Measurements from ENCODE around the gene ACE. TPM values are rescaled to one million over a fixed set of nuclear protein-coding genes. Genes with fewer than 3 reads are reported as not detected.

ACE gene
- total and polyA plus RNA-seq, 12 donors, result 2.0 to 25.8 (median 12.0) TPM

- DNase-seq (peak; percentile 59 to 82), ATAC-seq (peak; percentile 27 to 84 (median 68))
- peaks cover 16 to 76% (median 55%) of the 10 kb centered on the region in 9 donors for H3K4me1 ChIP-seq
- H3K4me3 ChIP-seq, result peak within 1 kb of the TSS; percentile 34 to 76 (median 65)
- WGBS, 2 donors, result 0 to 1% methylated on average over 98 to 99 of the region's 99 CpGs
- no peaks in the 10 kb centered on the region for H3K27me3 ChIP-seq
- H3K36me3 ChIP-seq, result no peaks in the 10 kb centered on the region
- H3K9me3 ChIP-seq, result no peaks in the 10 kb centered on the region
- H3K27ac ChIP-seq, result peak within 1 kb of the TSS; percentile 62 to 97 (median 90)
- TF ChIP-seq CTCF (IDR thresholded peaks at IDR 0.05), result peak in 8 of 9 donors; percentile 42 to 69 (median 52)
- intact Hi-C loops (cut with DNase I), result loop anchor here in 1 of 10 donors (2.0 kb wide), 1 partner anchor 29 kb away; no protein-coding TSS in a partner anchor
Measured at GRCh38 chr17:63445954-63446752, 30.7 kb upstream of the ACE start, which contains the start of gene CYB561. CYB561 (minus strand) TSS chr17:63446306; CDS start chr17:63437547, 8,759 bp downstream.

DNA sequence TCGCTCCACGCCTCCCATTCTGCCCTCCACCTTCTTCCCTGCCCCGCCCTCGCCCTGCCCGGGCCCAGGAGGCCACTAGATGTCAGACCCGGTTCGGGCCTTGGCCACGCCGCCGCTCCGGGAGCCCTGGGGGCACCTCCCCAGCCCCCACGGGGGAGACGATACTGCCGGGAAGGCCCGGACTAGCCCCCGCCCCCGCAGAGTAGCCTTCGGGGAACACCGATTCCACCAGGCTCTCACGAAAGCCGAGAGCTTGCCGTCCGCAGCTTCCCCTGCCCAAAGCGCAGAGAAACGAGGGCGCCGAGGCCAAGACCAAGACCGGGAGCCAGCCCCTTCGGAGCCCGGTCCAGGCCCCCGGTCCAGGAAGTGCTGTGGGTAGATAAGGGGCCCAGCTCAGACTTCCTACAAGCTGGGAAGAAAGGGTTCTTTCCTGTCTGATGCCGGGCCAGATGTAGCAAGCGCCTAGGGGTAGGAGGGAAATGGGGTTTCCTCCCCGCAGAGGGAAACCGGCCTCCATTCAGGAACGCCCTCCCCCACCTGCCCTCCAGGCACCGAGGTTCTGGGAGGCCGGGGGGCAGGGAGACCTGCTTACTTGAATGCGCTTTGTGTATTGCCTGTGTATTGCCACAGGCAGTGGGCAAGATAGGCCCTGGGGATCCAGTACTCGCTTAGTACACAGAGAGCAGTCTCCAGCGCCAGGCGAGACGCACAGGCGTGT, 29.9 kb upstream of the ACE start:
- intact Hi-C loops (cut with DNase I), result loop anchor here in 1 of 10 donors (2.0 kb wide), 1 partner anchor 28 kb away; no protein-coding TSS in a partner anchor
- H3K4me1 ChIP-seq, result peaks cover 16 to 77% (median 57%) of the 10 kb centered on the region in 9 donors
- peak; percentile 61 to 73 for DNase-seq

DNA sequence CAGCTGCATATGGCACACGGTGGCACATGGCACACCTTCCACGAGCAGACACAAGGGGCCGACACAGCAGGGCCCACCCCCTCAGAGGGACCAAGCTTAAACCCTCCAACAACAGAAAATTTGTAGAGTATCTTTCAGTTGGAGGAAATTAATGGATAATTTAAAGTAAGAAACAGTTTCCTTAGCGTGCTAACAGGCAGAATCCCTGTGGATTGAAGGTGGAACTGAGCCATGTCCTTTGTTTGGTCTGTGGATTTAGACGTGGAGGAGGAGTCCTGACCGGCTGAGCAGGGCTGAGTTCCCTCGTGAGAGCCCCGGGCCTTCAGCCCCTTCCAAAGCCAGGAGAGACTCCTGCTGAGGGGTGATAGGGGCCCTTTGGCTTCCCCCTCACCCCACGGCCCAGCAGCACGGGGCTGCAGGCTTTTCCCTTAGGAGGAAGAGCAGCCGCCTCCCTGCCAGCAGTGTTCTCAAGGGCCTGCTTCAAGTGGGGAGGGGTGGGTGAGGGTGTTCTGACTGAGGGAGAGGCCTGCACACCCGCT, 29.3 kb upstream of the ACE start:
- intact Hi-C loops (cut with DNase I), result loop anchor here in 1 of 10 donors (2.0 kb wide), 1 partner anchor 27 kb away; no protein-coding TSS in a partner anchor
- WGBS, 2 donors, result 43 to 51% methylated on average over 12 of the region's 12 CpGs
- Histone ChIP-seq H3K9me3 (no peaks in the 10 kb centered on the region), H3K4me3 (peak overlapping the region in 6 of 10 donors; percentile 64 to 76 (median 68)), H3K27ac (peak overlapping the region; percentile 62 to 97 (median 90)), H3K27me3 (no peaks in the 10 kb centered on the region), H3K36me3 (no peaks in the 10 kb centered on the region), H3K4me1 (peaks cover 16 to 82% (median 57%) of the 10 kb centered on the region in 9 donors)
- ATAC-seq, result peak in 4 of 8 donors; percentile 9 to 60 (median 21)
- no peak for DNase-seq
- no peak for TF ChIP-seq CTCF (IDR thresholded peaks at IDR 0.05)

More for the DNA sequence above, 29.9 kb upstream of the ACE start:
- TF ChIP-seq CTCF (IDR thresholded peaks at IDR 0.05), result peak in 5 of 9 donors; percentile 29 to 56 (median 50)
- Histone ChIP-seq H3K27ac (peak overlapping the region; percentile 62 to 97 (median 90)), H3K4me3 (peak overlapping the region; percentile 34 to 76 (median 65)), H3K27me3 (no peaks in the 10 kb centered on the region), H3K36me3 (no peaks in the 10 kb centered on the region), H3K9me3 (no peaks in the 10 kb centered on the region)
- ATAC-seq, result peak; percentile 60 to 74 (median 68)
- WGBS, 2 donors, result 21 to 29% methylated on average over 41 to 44 of the region's 44 CpGs

GRCh38 chr17:63448655-63449054, 28.2 kb upstream of the ACE start:
- TF ChIP-seq CTCF (IDR thresholded peaks at IDR 0.05), result no peak
- 76 to 85% methylated on average over 3 of the region's 3 CpGs for WGBS, 2 donors
- intact Hi-C loops (cut with DNase I), result no loop called here

More at GRCh38 chr17:63448655-63449054, 28.2 kb upstream of the ACE start:
- no peak for DNase-seq
- Histone ChIP-seq H3K4me3 (no peak overlapping the region), H3K36me3 (no peaks in the 10 kb centered on the region), H3K27me3 (no peaks in the 10 kb centered on the region), H3K27ac (peak overlapping the region in 3 of 10 donors; percentile 92 to 97 (median 94)), H3K9me3 (no peaks in the 10 kb centered on the region), H3K4me1 (peaks cover 13 to 79% (median 46%) of the 10 kb centered on the region in 9 donors)
- no peak for ATAC-seq
